Erythroblast (primary cell): ENCODE data around the gene SPTLC2.

Source experiments
- GATA1 ChIP-seq: IDR thresholded peaks from 2 replicates; pipeline ENCODE4 v1.6.1; 2011; ENCODE audit warnings: low read depth, mild to moderate bottlenecking, control low read depth, low read length, moderate library complexity
- POLR2A ChIP-seq: IDR thresholded peaks from 2 replicates; pipeline ENCODE4 v1.6.1; 2011; ENCODE audit warnings: mild to moderate bottlenecking, low read length

GRCh38 chr14:77556946-77557345 is 59.5 kb downstream of the SPTLC2 start:
- TF ChIP-seq POLR2A (no peak), GATA1 (no peak)
